ENCODE results near the gene PRICKLE3.
"Not testable (repeated sequence)": the region's sequence is repeated elsewhere in the genome, so short reads cannot be mapped to it uniquely, and the experiment has no call there.

PRICKLE3 gene

GRCh38 chrX:49161632-49162031, 24.5 kb downstream of the PRICKLE3 start:
- DNase-seq (ENCODE audit: low read depth in 2 of 2): no peak

- no peak for DNase-seq (ENCODE audit: low read depth in 2 of 2)
Observed at GRCh38 chrX:49160908-49161307, 25.3 kb downstream of the PRICKLE3 start.

GRCh38 chrX:49157194-49157593, 29.0 kb downstream of the PRICKLE3 start:
- no peak for DNase-seq (ENCODE audit: low read depth in 2 of 2)

GRCh38 chrX:49155900-49156837, 30.0 kb downstream of the PRICKLE3 start:
- peak in 1 of 2 donors; percentile 68 for DNase-seq (ENCODE audit: low read depth in 2 of 2)

- no peak for DNase-seq (ENCODE audit: low read depth in 2 of 2)
Observed at GRCh38 chrX:49155243-49155899, 30.8 kb downstream of the PRICKLE3 start.

- no peak for DNase-seq (ENCODE audit: low read depth in 2 of 2)
Observed at GRCh38 chrX:49153467-49153866, 32.7 kb downstream of the PRICKLE3 start.

- DNase-seq (ENCODE audit: low read depth in 2 of 2): not testable (repeated sequence)
Observed at GRCh38 chrX:49149291-49149690, 36.9 kb downstream of the PRICKLE3 start.

GRCh38 chrX:49148390-49149100, 37.6 kb downstream of the PRICKLE3 start:
- not testable (repeated sequence) for DNase-seq (ENCODE audit: low read depth in 2 of 2)

GRCh38 chrX:49147936-49148335, 38.2 kb downstream of the PRICKLE3 start:
- DNase-seq (ENCODE audit: low read depth in 2 of 2): no peak

- DNase-seq (ENCODE audit: low read depth in 2 of 2): no peak
Observed at GRCh38 chrX:49147282-49147681, 38.9 kb downstream of the PRICKLE3 start.

GRCh38 chrX:49143154-49143553, 43.0 kb downstream of the PRICKLE3 start:
- not testable (repeated sequence) for DNase-seq (ENCODE audit: low read depth in 2 of 2)

- DNase-seq (ENCODE audit: low read depth in 2 of 2): not testable (repeated sequence)
Observed at GRCh38 chrX:49142264-49142663, 43.9 kb downstream of the PRICKLE3 start.

GRCh38 chrX:49139713-49140112, 46.5 kb downstream of the PRICKLE3 start:
- no peak for DNase-seq (ENCODE audit: low read depth in 2 of 2)

- no peak for DNase-seq (ENCODE audit: low read depth in 2 of 2)
Observed at GRCh38 chrX:49137492-49137891, 48.7 kb downstream of the PRICKLE3 start.

- no peak for DNase-seq (ENCODE audit: low read depth in 2 of 2)
Observed at GRCh38 chrX:49133759-49134158, 52.4 kb downstream of the PRICKLE3 start.

GRCh38 chrX:49132275-49132674, 53.9 kb downstream of the PRICKLE3 start:
- DNase-seq (ENCODE audit: low read depth in 2 of 2): not testable (repeated sequence)

GRCh38 chrX:49129427-49129826, 56.7 kb downstream of the PRICKLE3 start:
- no peak for DNase-seq (ENCODE audit: low read depth in 2 of 2)

GRCh38 chrX:49127742-49128258, 58.4 kb downstream of the PRICKLE3 start:
- not testable (repeated sequence) for DNase-seq (ENCODE audit: low read depth in 2 of 2)

All from stimulated activated CD4-positive, alpha-beta T cell treated with anti-CD3 and anti-CD28 coated beads, Interleukin-1b, Interleukin-23, amount 100 ng/mL, for 1 hour (primary cell).